Mucosa of descending colon (tissue), 3 donors: ENCODE measurements around the gene ABCG5. TPM values are rescaled to one million over a fixed set of nuclear protein-coding genes. Genes with fewer than 3 reads are reported as not detected.

Source experiments
- ATAC-seq: fragments of 200-7000 bp; cut with Tn5 transposase; one replicate; pipeline ENCODE4 v1.9.1; 2020; ENCODE audit warnings: mild to moderate bottlenecking, moderate library complexity
- DNase-seq, 3 donors: peaks; one replicate each; pipeline ENCODE4 v3.0.0-alpha.2; 2020
- H3K36me3 ChIP-seq: fragments of 200-600 bp; one replicate; pipeline ENCODE4 v1.8.0; 2021; ENCODE audit warnings: low read depth, mild to moderate bottlenecking
- H3K4me1 ChIP-seq: fragments of 200-600 bp; one replicate; pipeline ENCODE4 v1.8.0; 2021; ENCODE audit warnings: low read depth, mild to moderate bottlenecking
- H3K4me3 ChIP-seq: fragments of 200-600 bp; one replicate; pipeline ENCODE4 v1.8.0; 2021; ENCODE audit warnings: mild to moderate bottlenecking
- H3K9me3 ChIP-seq: fragments of 200-600 bp; one replicate; pipeline ENCODE4 v1.8.0; 2021; ENCODE audit warnings: mild to moderate bottlenecking
- intact Hi-C, 2 donors: fragments of 100-400 bp; cut with DNase I in 1 of 2; cut with micrococcal nuclease in 1 of 2; formaldehyde crosslinking; loops; one replicate each; pipeline versions ENCODE4 v1.11.0 to v1.11.1; 2022; cut with DNase I, micrococcal nuclease
- total RNA-seq, 3 donors: library from RNA; stranded (reverse); fragmentation: NEBNext Ultra II Directional in 2 of 3; extraction: Animal tissue kit (Norgen Biotek cat#: 25700) in 2 of 3; gene quantifications; one replicate each; pipeline versions ENCODE4 v1.2.1 to v1.2.4, GENCODE V29; 2021 to 2023
- TF ChIP-seq, protein P1 (sequence below): fragments of 200-600 bp; IDR thresholded peaks from one replicate; pipeline ENCODE4 v1.8.0; 2022; ENCODE audit warnings: antibody characterized with exemption, mild to moderate bottlenecking
- donor health status: DM: no; HTN: no; CAD: no; lungs with moderate emphysema.
- donor health status: DM: no; HTN: no; CAD: no.
- donor health status: DM: no; HTN: yes; CAD: no.

The ABCG5 gene
- total RNA-seq, 3 donors from 2014 or later = 0.22 TPM; not detected in 2

DNA sequence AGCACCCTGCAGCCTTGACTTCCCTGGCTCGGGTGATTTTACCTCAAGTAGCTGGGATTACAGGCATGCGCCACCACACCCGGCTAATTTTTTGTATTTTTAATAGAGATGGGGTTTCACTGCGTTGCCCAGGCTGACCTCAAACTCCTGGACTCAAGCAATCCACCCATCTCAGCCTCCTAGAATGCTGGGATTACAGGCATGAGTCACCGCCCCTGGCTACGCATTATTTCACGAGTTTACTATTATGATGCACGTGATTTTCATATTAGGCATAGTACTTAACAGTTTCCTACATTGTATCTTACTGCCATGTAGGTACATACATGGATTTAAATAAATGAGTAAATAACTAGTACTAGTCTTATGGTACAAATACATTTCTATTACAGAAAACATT lies 60.4 kb downstream of the ABCG5 start:
- DNase-seq = no peak
- intact Hi-C loops = loop anchor here in 1 of 2 donors (5.0 kb wide), 1 partner anchor 151 kb away; no protein-coding TSS in a partner anchor
- Histone ChIP-seq H3K9me3 (no peaks in the 10 kb centered on the region), H3K36me3 (no peaks in the 10 kb centered on the region), H3K4me1 (peaks cover 5% of the 10 kb centered on the region), H3K4me3 (no peak overlapping the region)
- ATAC-seq = no peak
- TF ChIP-seq, protein P1, sequence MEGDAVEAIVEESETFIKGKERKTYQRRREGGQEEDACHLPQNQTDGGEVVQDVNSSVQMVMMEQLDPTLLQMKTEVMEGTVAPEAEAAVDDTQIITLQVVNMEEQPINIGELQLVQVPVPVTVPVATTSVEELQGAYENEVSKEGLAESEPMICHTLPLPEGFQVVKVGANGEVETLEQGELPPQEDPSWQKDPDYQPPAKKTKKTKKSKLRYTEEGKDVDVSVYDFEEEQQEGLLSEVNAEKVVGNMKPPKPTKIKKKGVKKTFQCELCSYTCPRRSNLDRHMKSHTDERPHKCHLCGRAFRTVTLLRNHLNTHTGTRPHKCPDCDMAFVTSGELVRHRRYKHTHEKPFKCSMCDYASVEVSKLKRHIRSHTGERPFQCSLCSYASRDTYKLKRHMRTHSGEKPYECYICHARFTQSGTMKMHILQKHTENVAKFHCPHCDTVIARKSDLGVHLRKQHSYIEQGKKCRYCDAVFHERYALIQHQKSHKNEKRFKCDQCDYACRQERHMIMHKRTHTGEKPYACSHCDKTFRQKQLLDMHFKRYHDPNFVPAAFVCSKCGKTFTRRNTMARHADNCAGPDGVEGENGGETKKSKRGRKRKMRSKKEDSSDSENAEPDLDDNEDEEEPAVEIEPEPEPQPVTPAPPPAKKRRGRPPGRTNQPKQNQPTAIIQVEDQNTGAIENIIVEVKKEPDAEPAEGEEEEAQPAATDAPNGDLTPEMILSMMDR = no peak

- intact Hi-C loops = loop anchor here in 1 of 2 donors (5.0 kb wide), 1 partner anchor 150 kb away; no protein-coding TSS in a partner anchor
These were observed 61.2 kb downstream of the ABCG5 start for GRCh38 chr2:43777306-43777926.

DNA sequence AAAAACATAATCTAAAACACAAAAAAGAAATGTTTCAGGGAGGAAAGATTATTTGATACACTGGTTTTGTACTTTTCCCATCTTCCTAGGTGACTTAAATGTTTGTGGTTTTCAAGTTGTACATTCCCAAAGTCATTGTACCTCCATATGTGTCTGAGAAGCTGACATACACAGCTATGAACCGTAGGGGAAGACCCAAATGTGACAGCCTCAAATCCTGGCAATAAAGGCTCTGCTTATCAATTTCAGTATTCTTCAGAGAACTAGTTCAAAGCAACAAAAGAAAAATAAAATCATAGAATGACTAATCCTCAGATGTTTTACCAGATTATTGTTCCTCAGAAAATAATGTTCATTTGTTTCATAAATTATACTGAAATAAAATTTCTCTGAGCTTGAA lies 62.3 kb downstream of the ABCG5 start:
- ATAC-seq (no peak), DNase-seq (no peak)
- H3K4me3 ChIP-seq = no peak overlapping the region
- no peaks in the 10 kb centered on the region for H3K9me3 ChIP-seq
- H3K4me1 ChIP-seq = peaks cover 5% of the 10 kb centered on the region
- TF ChIP-seq, protein P1 = no peak
- intact Hi-C loops = loop anchor here in 1 of 2 donors (5.0 kb wide), 1 partner anchor 149 kb away; no protein-coding TSS in a partner anchor
- H3K36me3 ChIP-seq = no peaks in the 10 kb centered on the region

More at GRCh38 chr2:43777306-43777926, 61.2 kb downstream of the ABCG5 start:
- no peaks in the 10 kb centered on the region for H3K9me3 ChIP-seq
- DNase-seq = no peak
- H3K36me3 ChIP-seq = no peaks in the 10 kb centered on the region
- peaks cover 5% of the 10 kb centered on the region for H3K4me1 ChIP-seq
- no peak overlapping the region for H3K4me3 ChIP-seq
- TF ChIP-seq, protein P1 = no peak
- no peak for ATAC-seq

- ATAC-seq = peak; percentile 48
- intact Hi-C loops = loop anchor here in 1 of 2 donors (5.0 kb wide), 1 partner anchor 147 kb away; no protein-coding TSS in a partner anchor
- TF ChIP-seq, protein P1 = no peak
These were observed 64.0 kb downstream of the ABCG5 start for GRCh38 chr2:43774617-43775016.

GRCh38 chr2:43773876-43774613 lies 64.6 kb downstream of the ABCG5 start, which contains the start of gene DYNC2LI1:
TSS of gene DYNC2LI1 (plus strand) at chr2:43774039. CDS start at chr2:43774139, 100 bp downstream.
- H3K36me3 ChIP-seq = no peaks in the 10 kb centered on the region
- DNase-seq (peak; percentile 92 to 94 (median 94)), ATAC-seq (peak; percentile 99)
- H3K4me1 ChIP-seq = peaks cover 5% of the 10 kb centered on the region
- no peaks in the 10 kb centered on the region for H3K9me3 ChIP-seq
- intact Hi-C loops = no loop called here
- H3K4me3 ChIP-seq = peak within 1 kb of the TSS; percentile 35
- TF ChIP-seq, protein P1 = no peak

More at GRCh38 chr2:43774617-43775016, 64.0 kb downstream of the ABCG5 start:
- H3K4me3 ChIP-seq = no peak overlapping the region
- DNase-seq = peak in 1 of 3 donors; percentile 7
- H3K36me3 ChIP-seq = no peaks in the 10 kb centered on the region
- peaks cover 5% of the 10 kb centered on the region for H3K4me1 ChIP-seq
- H3K9me3 ChIP-seq = no peaks in the 10 kb centered on the region
